Muscle of leg (tissue), 11 donors: ENCODE data around the gene ERV3-1. TPM values are rescaled to one million over a fixed set of nuclear protein-coding genes. Genes with fewer than 3 reads are reported as not detected.
"Not testable (repeated sequence)": the region's sequence is repeated elsewhere in the genome, so short reads cannot be mapped to it uniquely, and the experiment has no call there.

Experiments
- DNase-seq: peaks from one replicate; pipeline ENCODE4 v3.0.0; 2013
- H3K27ac ChIP-seq: one replicate; pipeline ENCODE4 v1.5.1; 2013; ENCODE audit warnings: mild to moderate bottlenecking, low read length, control low read depth
- H3K27me3 ChIP-seq: one replicate; pipeline ENCODE4 v1.6.1; 2013; ENCODE audit warnings: low read length; ENCODE audit not compliant: control insufficient read depth, insufficient read depth
- H3K36me3 ChIP-seq: one replicate; pipeline ENCODE4 v1.6.1; 2013; ENCODE audit warnings: low read length; ENCODE audit not compliant: control insufficient read depth, insufficient read depth
- H3K4me1 ChIP-seq: one replicate; pipeline ENCODE4 v1.6.1; 2013; ENCODE audit warnings: low read length; ENCODE audit not compliant: control insufficient read depth, insufficient read depth
- H3K4me3 ChIP-seq: one replicate; pipeline ENCODE4 v1.5.1; 2013; ENCODE audit warnings: low read length, control low read depth
- H3K9me3 ChIP-seq: replicated peaks from 2 replicates; pipeline ENCODE4 v1.6.1; 2013; ENCODE audit warnings: low read depth, low read length; ENCODE audit not compliant: control insufficient read depth
- WGBS: methylation state at CpG from one replicate; pipeline ENCODE4 v1.1.5; 2013; ENCODE audit warnings: missing lambda C conversion rate; ENCODE audit not compliant: insufficient coverage; 5-methylcytosine and 5-hydroxymethylcytosine counted together
- polyA plus RNA-seq, 8 donors: library from polyadenylated mRNA; unstranded; fragments of 120-200 nt; gene quantifications; one replicate each; pipeline versions ENCODE4 v1.2.1 to v1.2.3, GENCODE V29; 2013; ENCODE audit warnings: inconsistent platforms in 1 of 8, low replicate concordance in 1 of 8; ENCODE audit not compliant: insufficient read length in 8 of 8, insufficient read depth in 1 of 8
- total RNA-seq: library from RNA; stranded (reverse); fragments of 120-200 nt; gene quantifications from one replicate; pipeline ENCODE4 v1.2.4, GENCODE V29; 2013

Gene ERV3-1
- total and polyA plus RNA-seq, 9 donors: 7.5 to 24.6 (median 10.2) TPM

- WGBS: 44% methylated on average over 2 of the region's 2 CpGs
- no peaks in the 10 kb centered on the region for H3K36me3 ChIP-seq
- peaks cover 8% of the 10 kb centered on the region for H3K4me1 ChIP-seq
- H3K4me3 ChIP-seq: no peak overlapping the region
- no peak overlapping the region for H3K27ac ChIP-seq
- DNase-seq: no peak
- peaks cover 31% of the 10 kb centered on the region for H3K27me3 ChIP-seq
- no peaks in the 10 kb centered on the region for H3K9me3 ChIP-seq
Observed at GRCh38 chr7:64945503-64946175, 60.8 kb downstream of the ERV3-1 start.

- H3K27me3 ChIP-seq: peaks cover 29% of the 10 kb centered on the region
- 75% methylated on average over 2 of the region's 5 CpGs for WGBS
- H3K4me1 ChIP-seq, H3K27ac ChIP-seq, H3K4me3 ChIP-seq, H3K9me3 ChIP-seq, H3K36me3 ChIP-seq, DNase-seq: not testable (repeated sequence)
Observed at GRCh38 chr7:64944667-64945502, 61.6 kb downstream of the ERV3-1 start.

Other genes with a start within 250 kb of the ERV3-1 start
- 14.0 TPM for gene ZNF138, start 212.3 kb downstream of the ERV3-1 start, total RNA-seq
- 10 to 100 TPM in 2 of 8 donors, 1 to 10 TPM in 6; 7.6 to 11.4 (median 9.0) TPM for gene ZNF138, start 212.3 kb downstream of the ERV3-1 start, polyA plus RNA-seq
- 5.4 TPM for gene ZNF273, start 103.4 kb downstream of the ERV3-1 start, total RNA-seq
- 1 to 10 TPM; 4.6 to 6.4 (median 5.1) TPM for gene ZNF273, start 103.4 kb downstream of the ERV3-1 start, polyA plus RNA-seq
- gene ZNF117, start 15.7 kb downstream of the ERV3-1 start, total RNA-seq: 11.5 TPM
- 10 to 100 TPM in 5 of 8 donors, 1 to 10 TPM in 3; 7.5 to 26.1 (median 11.9) TPM for gene ZNF117, start 15.7 kb downstream of the ERV3-1 start, polyA plus RNA-seq